Lower lobe of right lung (tissue), 2 donors: Measurements from ENCODE around the gene RAPGEF5. TPM values are rescaled to one million over a fixed set of nuclear protein-coding genes. Genes with fewer than 3 reads are reported as not detected.

Experiments used
- ATAC-seq, 2 donors: fragments of 200-7000 bp; cut with Tn5 transposase; one replicate each; pipeline ENCODE4 v1.9.1; 2020 to 2022; ENCODE audit warnings: mild to moderate bottlenecking in 2 of 2, moderate library complexity in 2 of 2
- DNase-seq: peaks from one replicate; pipeline ENCODE4 v3.0.0-alpha.2; 2020
- H3K27ac ChIP-seq: fragments of 200-600 bp; one replicate; pipeline ENCODE4 v1.8.0; 2022
- H3K27me3 ChIP-seq: fragments of 200-600 bp; one replicate; pipeline ENCODE4 v1.8.0; 2022; ENCODE audit warnings: low read depth
- H3K36me3 ChIP-seq: fragments of 200-600 bp; one replicate; pipeline ENCODE4 v1.8.0; 2022; ENCODE audit warnings: mild to moderate bottlenecking
- H3K4me1 ChIP-seq: fragments of 200-600 bp; one replicate; pipeline ENCODE4 v1.8.0; 2022
- H3K4me3 ChIP-seq: fragments of 200-600 bp; one replicate; pipeline ENCODE4 v1.8.0; 2022; ENCODE audit warnings: mild to moderate bottlenecking
- H3K9me3 ChIP-seq: fragments of 200-600 bp; one replicate; pipeline ENCODE4 v1.8.0; 2022
- CTCF ChIP-seq: fragments of 200-600 bp; IDR thresholded peaks from one replicate; pipeline ENCODE4 v1.8.0; 2022; ENCODE audit warnings: antibody characterized with exemption, mild to moderate bottlenecking
- intact Hi-C: fragments of 100-400 bp; cut with DNase I; formaldehyde crosslinking; loops from one replicate; pipeline ENCODE4 v1.11.0; 2022
- total RNA-seq: library from RNA; stranded (reverse); fragmentation: NEBNext Ultra II Directional; extraction: Animal tissue kit (Norgen Biotek cat#: 25700); gene quantifications from one replicate; pipeline ENCODE4 v1.2.1, GENCODE V29; 2021
- donor health status: DM: no; HTN: yes; CAD: no; lungs with severe emphysema.

The RAPGEF5 gene
- total RNA-seq, 1 donor from 2014 or later = 85.1 TPM

- no peak overlapping the region for H3K27ac ChIP-seq
- H3K4me3 ChIP-seq = no peak overlapping the region
- no peaks in the 10 kb centered on the region for H3K4me1 ChIP-seq
- no peak for TF ChIP-seq CTCF
- DNase-seq (no peak), ATAC-seq (no peak)
- no peaks in the 10 kb centered on the region for H3K36me3 ChIP-seq
- intact Hi-C loops = no loop called here
- H3K9me3 ChIP-seq = no peaks in the 10 kb centered on the region
- H3K27me3 ChIP-seq = no peaks in the 10 kb centered on the region
Measured at GRCh38 chr7:22400936-22401553, 44.1 kb upstream of the RAPGEF5 start.

GRCh38 chr7:22400150-22400814 lies 43.3 kb upstream of the RAPGEF5 start:
- no peaks in the 10 kb centered on the region for H3K4me1 ChIP-seq
- ATAC-seq (no peak), DNase-seq (no peak)
- H3K27ac ChIP-seq = no peak overlapping the region
- TF ChIP-seq CTCF = no peak
- H3K9me3 ChIP-seq = no peaks in the 10 kb centered on the region
- H3K27me3 ChIP-seq = no peaks in the 10 kb centered on the region
- intact Hi-C loops = no loop called here
- no peaks in the 10 kb centered on the region for H3K36me3 ChIP-seq
- H3K4me3 ChIP-seq = no peak overlapping the region

- no peak overlapping the region for H3K4me3 ChIP-seq
- no peak for DNase-seq
- no peak overlapping the region for H3K27ac ChIP-seq
- H3K9me3 ChIP-seq = no peaks in the 10 kb centered on the region
- no peaks in the 10 kb centered on the region for H3K4me1 ChIP-seq
- intact Hi-C loops = no loop called here
- no peaks in the 10 kb centered on the region for H3K36me3 ChIP-seq
- no peak for TF ChIP-seq CTCF
- no peaks in the 10 kb centered on the region for H3K27me3 ChIP-seq
- no peak for ATAC-seq
Measured at GRCh38 chr7:22399546-22399945, 42.6 kb upstream of the RAPGEF5 start.

GRCh38 chr7:22399091-22399490 lies 42.1 kb upstream of the RAPGEF5 start:
- DNase-seq (no peak), ATAC-seq (no peak)
- Histone ChIP-seq H3K36me3 (no peaks in the 10 kb centered on the region), H3K27me3 (no peaks in the 10 kb centered on the region), H3K4me3 (no peak overlapping the region), H3K4me1 (no peaks in the 10 kb centered on the region), H3K27ac (no peak overlapping the region), H3K9me3 (no peaks in the 10 kb centered on the region)
- no peak for TF ChIP-seq CTCF
- intact Hi-C loops = no loop called here

- no peaks in the 10 kb centered on the region for H3K27me3 ChIP-seq
- intact Hi-C loops = no loop called here
- no peaks in the 10 kb centered on the region for H3K4me1 ChIP-seq
- H3K4me3 ChIP-seq = no peak overlapping the region
- DNase-seq = no peak
- TF ChIP-seq CTCF = no peak
- no peak overlapping the region for H3K27ac ChIP-seq
- H3K36me3 ChIP-seq = no peaks in the 10 kb centered on the region
- no peaks in the 10 kb centered on the region for H3K9me3 ChIP-seq
- ATAC-seq = no peak
Measured at GRCh38 chr7:22397981-22398380, 41.0 kb upstream of the RAPGEF5 start.
